Measurements from ENCODE around the gene DUS3L.

The DUS3L gene

GRCh38 chr19:5808120-5808816 is 17.3 kb upstream of the DUS3L start:
- H3K4me1 Mint-ChIP-seq, result peaks cover 14% of the 10 kb centered on the region
- no peak for ATAC-seq

GRCh38 chr19:5806905-5807304 is 15.9 kb upstream of the DUS3L start:
- peaks cover 29% of the 10 kb centered on the region for H3K27me3 Mint-ChIP-seq
- no peak overlapping the region for H3K27ac Mint-ChIP-seq
- no peak for ATAC-seq
- H3K9me3 Mint-ChIP-seq, result peaks cover 2% of the 10 kb centered on the region
- no peak overlapping the region for H3K4me3 Mint-ChIP-seq
- peaks cover 22% of the 10 kb centered on the region for H3K4me1 Mint-ChIP-seq
- H3K36me3 Mint-ChIP-seq, result no peaks in the 10 kb centered on the region

More at GRCh38 chr19:5808120-5808816, 17.3 kb upstream of the DUS3L start:
- Mint-ChIP-seq H3K36me3 (no peaks in the 10 kb centered on the region), H3K4me3 (no peak overlapping the region), H3K9me3 (peaks cover 2% of the 10 kb centered on the region), H3K27ac (no peak overlapping the region), H3K27me3 (peaks cover 15% of the 10 kb centered on the region)

- peaks cover 37% of the 10 kb centered on the region for H3K27me3 Mint-ChIP-seq
- no peak for ATAC-seq
- H3K27ac Mint-ChIP-seq, result no peak overlapping the region
- H3K9me3 Mint-ChIP-seq, result peaks cover 2% of the 10 kb centered on the region
- H3K36me3 Mint-ChIP-seq, result no peaks in the 10 kb centered on the region
- no peak overlapping the region for H3K4me3 Mint-ChIP-seq
- peaks cover 25% of the 10 kb centered on the region for H3K4me1 Mint-ChIP-seq
These were observed 15.1 kb upstream of the DUS3L start for GRCh38 chr19:5806133-5806489.

- ATAC-seq, result peak; percentile 3
- peaks cover 2% of the 10 kb centered on the region for H3K9me3 Mint-ChIP-seq
- H3K4me3 Mint-ChIP-seq, result no peak overlapping the region
- H3K36me3 Mint-ChIP-seq, result no peaks in the 10 kb centered on the region
- H3K4me1 Mint-ChIP-seq, result peaks cover 25% of the 10 kb centered on the region
- peaks cover 42% of the 10 kb centered on the region for H3K27me3 Mint-ChIP-seq
- no peak overlapping the region for H3K27ac Mint-ChIP-seq
These were observed 14.6 kb upstream of the DUS3L start for GRCh38 chr19:5805462-5806132.

GRCh38 chr19:5804516-5805461 is 13.8 kb upstream of the DUS3L start, which contains the start of gene NRTN:
Gene NRTN, plus strand, starts transcription at chr19:5805067. Its CDS starts 19,099 bp downstream, at chr19:5824166.
- peaks cover 25% of the 10 kb centered on the region for H3K4me1 Mint-ChIP-seq
- no peaks in the 10 kb centered on the region for H3K36me3 Mint-ChIP-seq
- peaks cover 50% of the 10 kb centered on the region for H3K27me3 Mint-ChIP-seq
- ATAC-seq, result peak; percentile 42
- peak within 1 kb of the TSS; percentile 59 for H3K4me3 Mint-ChIP-seq
- H3K27ac Mint-ChIP-seq, result peak within 1 kb of the TSS; percentile 19
- peaks cover 2% of the 10 kb centered on the region for H3K9me3 Mint-ChIP-seq

GRCh38 chr19:5803752-5804515 is 13.0 kb upstream of the DUS3L start:
- peak overlapping the region; percentile 19 for H3K27ac Mint-ChIP-seq
- ATAC-seq, result peak; percentile 84
- H3K36me3 Mint-ChIP-seq, result no peaks in the 10 kb centered on the region
- H3K4me3 Mint-ChIP-seq, result peak overlapping the region; percentile 59
- H3K9me3 Mint-ChIP-seq, result peaks cover 2% of the 10 kb centered on the region
- peaks cover 25% of the 10 kb centered on the region for H3K4me1 Mint-ChIP-seq
- peaks cover 59% of the 10 kb centered on the region for H3K27me3 Mint-ChIP-seq

- Mint-ChIP-seq H3K4me3 (peak overlapping the region; percentile 45), H3K27me3 (peaks cover 64% of the 10 kb centered on the region), H3K4me1 (peaks cover 25% of the 10 kb centered on the region), H3K27ac (peak overlapping the region; percentile 19), H3K36me3 (no peaks in the 10 kb centered on the region), H3K9me3 (peaks cover 2% of the 10 kb centered on the region)
- ATAC-seq, result no peak
These were observed 12.4 kb upstream of the DUS3L start for GRCh38 chr19:5803441-5803751.

- Mint-ChIP-seq H3K27me3 (peaks cover 74% of the 10 kb centered on the region), H3K27ac (no peak overlapping the region), H3K36me3 (no peaks in the 10 kb centered on the region), H3K4me1 (peaks cover 25% of the 10 kb centered on the region), H3K9me3 (peaks cover 2% of the 10 kb centered on the region), H3K4me3 (no peak overlapping the region)
- no peak for ATAC-seq
These were observed 11.0 kb upstream of the DUS3L start for GRCh38 chr19:5801796-5802619.

GRCh38 chr19:5800361-5801270 is 9.7 kb upstream of the DUS3L start:
- Mint-ChIP-seq H3K9me3 (peaks cover 3% of the 10 kb centered on the region), H3K4me3 (no peak overlapping the region), H3K27me3 (peaks cover 74% of the 10 kb centered on the region), H3K36me3 (no peaks in the 10 kb centered on the region), H3K27ac (no peak overlapping the region), H3K4me1 (peaks cover 25% of the 10 kb centered on the region)
- no peak for ATAC-seq

GRCh38 chr19:5799247-5800241 is 8.6 kb upstream of the DUS3L start:
- Mint-ChIP-seq H3K27ac (no peak overlapping the region), H3K4me3 (no peak overlapping the region)

GRCh38 chr19:5798244-5798643 is 7.3 kb upstream of the DUS3L start:
- peaks cover 59% of the 10 kb centered on the region for H3K27me3 Mint-ChIP-seq
- peaks cover 3% of the 10 kb centered on the region for H3K9me3 Mint-ChIP-seq
- H3K4me3 Mint-ChIP-seq, result no peak overlapping the region
- no peaks in the 10 kb centered on the region for H3K36me3 Mint-ChIP-seq
- ATAC-seq, result no peak
- H3K27ac Mint-ChIP-seq, result no peak overlapping the region
- H3K4me1 Mint-ChIP-seq, result peaks cover 12% of the 10 kb centered on the region

More at GRCh38 chr19:5799247-5800241, 8.6 kb upstream of the DUS3L start:
- ATAC-seq, result no peak
- peaks cover 3% of the 10 kb centered on the region for H3K9me3 Mint-ChIP-seq
- H3K36me3 Mint-ChIP-seq, result no peaks in the 10 kb centered on the region
- H3K27me3 Mint-ChIP-seq, result peaks cover 72% of the 10 kb centered on the region
- H3K4me1 Mint-ChIP-seq, result peaks cover 24% of the 10 kb centered on the region

GRCh38 chr19:5795382-5795919 is 4.5 kb upstream of the DUS3L start:
- no peak overlapping the region for H3K4me3 Mint-ChIP-seq
- no peak overlapping the region for H3K27ac Mint-ChIP-seq
- peaks cover 3% of the 10 kb centered on the region for H3K9me3 Mint-ChIP-seq
- H3K27me3 Mint-ChIP-seq, result peaks cover 31% of the 10 kb centered on the region
- no peak for ATAC-seq
- H3K36me3 Mint-ChIP-seq, result peaks cover under 1% of the 10 kb centered on the region
- H3K4me1 Mint-ChIP-seq, result peaks cover under 1% of the 10 kb centered on the region
